ENCODE data around the gene MARK3.

GRCh38 chr14:103488071-103488470, 102.9 kb downstream of the MARK3 start:
- TF ChIP-seq POLR2A (IDR thresholded peaks at IDR 0.05) (no peak), CTCF (IDR thresholded peaks at IDR 0.05) (no peak)

Data from lower leg skin (tissue), 3 donors.